ENCODE results near the gene TMEM50B.
"Not testable (repeated sequence)": the region's sequence is repeated elsewhere in the genome, so short reads cannot be mapped to it uniquely, and the experiment has no call there.

The TMEM50B gene

DNA sequence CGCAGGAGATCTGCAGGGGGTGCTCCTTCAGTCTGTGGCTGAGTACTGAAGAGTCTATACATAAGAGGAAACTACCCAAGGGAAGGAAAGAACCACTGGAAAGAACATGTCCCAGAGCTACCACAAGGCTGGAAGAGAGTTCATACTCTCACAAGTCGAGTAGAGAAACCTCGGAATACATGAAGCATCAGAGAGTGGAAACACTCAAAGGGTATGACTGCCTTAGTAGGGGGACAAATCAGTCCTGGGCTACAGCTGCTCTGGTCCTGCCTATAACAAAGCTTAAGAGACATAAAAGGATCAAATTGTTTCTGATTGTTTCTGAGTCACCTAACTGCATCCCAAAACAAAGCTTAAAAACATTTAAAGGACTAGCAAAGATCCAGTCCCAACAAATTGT, 27.4 kb downstream of the TMEM50B start:
- H2AFZ ChIP-seq (ENCODE audit: low read length), result no peak overlapping the region
- no peaks in the 10 kb centered on the region for H3K9me2 ChIP-seq (replicated peaks; ENCODE audit: low read depth, low read length)
- no peak for TF ChIP-seq CTCF (conservative IDR thresholded peaks at IDR 0.05; ENCODE audit: low read length)
- no peak for TF ChIP-seq EZH2phosphoT487 (IDR thresholded peaks at IDR 0.05; ENCODE audit: borderline replicate concordance)
- H3K4me3 ChIP-seq (ENCODE audit: low read length, poor library complexity, severe bottlenecking), result no peak overlapping the region
- no peaks in the 10 kb centered on the region for H4K20me1 ChIP-seq (ENCODE audit: insufficient read depth, low read length, poor library complexity, severe bottlenecking)
- peaks cover 17% of the 10 kb centered on the region; the same call in 1 of the 2 replicates for H3K36me3 ChIP-seq (ENCODE audit: insufficient read depth, low read length)
- no peaks in the 10 kb centered on the region for H3K27me3 ChIP-seq (ENCODE audit: insufficient read depth, low read length, poor library complexity, severe bottlenecking)
- no peak overlapping the region for H3K4me2 ChIP-seq (ENCODE audit: low read depth, low read length, poor library complexity, severe bottlenecking)
- no peaks in the 10 kb centered on the region for H3F3A ChIP-seq (ENCODE audit: low read depth)
- H3K4me1 ChIP-seq (ENCODE audit: insufficient read depth, low read length, poor library complexity, severe bottlenecking), result no peaks in the 10 kb centered on the region
- no peaks in the 10 kb centered on the region for H3K79me2 ChIP-seq (ENCODE audit: insufficient read depth, low read length)
- no peaks in the 10 kb centered on the region for H3K9me3 ChIP-seq (ENCODE audit: insufficient read depth, low read depth, low read length)
- no peak overlapping the region for H3K9ac ChIP-seq (ENCODE audit: low read depth, low read length, poor library complexity, severe bottlenecking)

DNA sequence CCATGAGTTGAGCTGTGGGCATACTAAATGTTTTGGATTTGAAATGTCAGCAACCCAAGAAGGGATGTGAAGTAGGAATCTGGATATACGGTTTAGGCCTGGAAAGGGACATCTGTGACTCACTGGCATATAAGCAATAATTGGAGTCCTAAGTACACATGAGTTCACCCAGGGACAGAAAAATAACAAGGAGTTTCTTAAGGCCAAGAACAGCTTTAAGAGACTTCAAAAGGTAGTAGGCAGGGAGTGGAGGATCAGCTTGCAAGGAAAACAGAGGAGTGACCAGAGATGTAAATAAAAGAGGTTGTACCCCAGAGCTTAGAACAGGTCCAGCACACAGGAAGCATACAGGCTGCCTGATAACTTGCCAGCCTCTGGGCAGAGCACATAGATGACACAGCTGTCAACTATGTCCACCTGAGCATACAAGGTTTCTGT, 28.1 kb downstream of the TMEM50B start:
- Histone ChIP-seq H3F3A (ENCODE audit: low read depth) (no peaks in the 10 kb centered on the region), H3K79me2 (ENCODE audit: insufficient read depth, low read length) (no peaks in the 10 kb centered on the region), H3K4me1 (ENCODE audit: insufficient read depth, low read length, poor library complexity, severe bottlenecking) (no peaks in the 10 kb centered on the region), H3K9me3 (ENCODE audit: insufficient read depth, low read depth, low read length) (no peaks in the 10 kb centered on the region), H3K27me3 (ENCODE audit: insufficient read depth, low read length, poor library complexity, severe bottlenecking) (no peaks in the 10 kb centered on the region), H3K36me3 (ENCODE audit: insufficient read depth, low read length) (peaks cover 14% of the 10 kb centered on the region; the same call in 1 of the 2 replicates), H3K9ac (ENCODE audit: low read depth, low read length, poor library complexity, severe bottlenecking) (no peak overlapping the region), H4K20me1 (ENCODE audit: insufficient read depth, low read length, poor library complexity, severe bottlenecking) (no peaks in the 10 kb centered on the region), H2AFZ (ENCODE audit: low read length) (no peak overlapping the region), H3K4me2 (ENCODE audit: low read depth, low read length, poor library complexity, severe bottlenecking) (no peak overlapping the region), H3K9me2 (replicated peaks; ENCODE audit: low read depth, low read length) (no peaks in the 10 kb centered on the region), H3K4me3 (ENCODE audit: low read length, poor library complexity, severe bottlenecking) (no peak overlapping the region)
- no peak for TF ChIP-seq EZH2phosphoT487 (IDR thresholded peaks at IDR 0.05; ENCODE audit: borderline replicate concordance)
- TF ChIP-seq CTCF (conservative IDR thresholded peaks at IDR 0.05; ENCODE audit: low read length), result no peak

DNA sequence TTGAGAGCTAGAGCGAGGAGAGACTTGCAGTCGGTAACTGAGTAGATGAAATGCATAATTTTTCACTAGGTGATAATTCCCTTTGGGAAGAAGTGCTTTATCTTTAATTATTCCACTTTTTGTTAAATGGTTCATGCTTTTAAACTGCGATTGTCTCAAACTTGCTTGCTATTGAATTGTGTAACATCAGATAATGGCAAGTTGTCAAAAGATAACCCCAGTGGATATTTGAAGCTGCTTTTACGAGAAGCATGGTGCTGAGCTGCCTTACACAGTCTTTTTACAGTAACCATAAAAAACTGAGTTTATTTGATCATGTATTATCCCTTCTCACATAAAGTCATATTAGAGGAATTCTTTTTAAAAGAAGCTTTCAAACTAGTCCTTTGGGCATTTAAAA, 30.2 kb downstream of the TMEM50B start:
- H4K20me1 ChIP-seq (ENCODE audit: insufficient read depth, low read length, poor library complexity, severe bottlenecking), result no peaks in the 10 kb centered on the region
- TF ChIP-seq CTCF (conservative IDR thresholded peaks at IDR 0.05; ENCODE audit: low read length) (no peak), EZH2phosphoT487 (IDR thresholded peaks at IDR 0.05; ENCODE audit: borderline replicate concordance) (no peak)
- H3K36me3 ChIP-seq (ENCODE audit: insufficient read depth, low read length), result peaks cover 3% of the 10 kb centered on the region; the same call in 1 of the 2 replicates
- H3K4me3 ChIP-seq (ENCODE audit: low read length, poor library complexity, severe bottlenecking), result no peak overlapping the region
- H3K4me1 ChIP-seq (ENCODE audit: insufficient read depth, low read length, poor library complexity, severe bottlenecking), result no peaks in the 10 kb centered on the region
- H3K27me3 ChIP-seq (ENCODE audit: insufficient read depth, low read length, poor library complexity, severe bottlenecking), result no peaks in the 10 kb centered on the region
- no peaks in the 10 kb centered on the region for H3F3A ChIP-seq (ENCODE audit: low read depth)
- no peak overlapping the region for H3K4me2 ChIP-seq (ENCODE audit: low read depth, low read length, poor library complexity, severe bottlenecking)
- no peaks in the 10 kb centered on the region for H3K79me2 ChIP-seq (ENCODE audit: insufficient read depth, low read length)
- H3K9me2 ChIP-seq (replicated peaks; ENCODE audit: low read depth, low read length), result no peaks in the 10 kb centered on the region
- no peak overlapping the region for H3K9ac ChIP-seq (ENCODE audit: low read depth, low read length, poor library complexity, severe bottlenecking)
- no peak overlapping the region for H2AFZ ChIP-seq (ENCODE audit: low read length)
- no peaks in the 10 kb centered on the region for H3K9me3 ChIP-seq (ENCODE audit: insufficient read depth, low read depth, low read length)

DNA sequence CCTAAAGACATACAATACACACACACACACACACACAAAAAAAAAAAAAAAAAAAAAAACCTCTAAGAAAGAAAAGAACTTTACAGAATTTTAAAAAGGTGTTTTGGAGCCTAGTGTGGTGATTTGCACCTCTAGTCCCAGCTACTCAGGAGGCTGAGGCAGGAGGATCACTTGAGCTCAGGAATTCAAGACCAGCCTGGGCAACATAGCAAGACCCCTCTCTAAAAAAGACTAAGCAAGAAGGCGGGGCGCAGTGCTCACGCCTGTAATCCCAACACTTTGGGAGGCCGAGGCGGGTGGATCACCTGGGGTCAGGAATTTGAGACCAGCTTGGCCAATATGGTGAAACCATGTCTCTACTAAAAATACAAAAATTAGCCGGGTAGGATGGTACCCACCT, 33.2 kb downstream of the TMEM50B start:
- H3K79me2 ChIP-seq (ENCODE audit: insufficient read depth, low read length); H4K20me1 ChIP-seq (ENCODE audit: insufficient read depth, low read length, poor library complexity, severe bottlenecking); H3K4me2 ChIP-seq (ENCODE audit: low read depth, low read length, poor library complexity, severe bottlenecking); H2AFZ ChIP-seq (ENCODE audit: low read length); H3K27me3 ChIP-seq (ENCODE audit: insufficient read depth, low read length, poor library complexity, severe bottlenecking); H3K36me3 ChIP-seq (ENCODE audit: insufficient read depth, low read length); H3K9ac ChIP-seq (ENCODE audit: low read depth, low read length, poor library complexity, severe bottlenecking); H3K9me2 ChIP-seq (replicated peaks; ENCODE audit: low read depth, low read length); H3K4me3 ChIP-seq (ENCODE audit: low read length, poor library complexity, severe bottlenecking); H3F3A ChIP-seq (ENCODE audit: low read depth); H3K4me1 ChIP-seq (ENCODE audit: insufficient read depth, low read length, poor library complexity, severe bottlenecking); H3K9me3 ChIP-seq (ENCODE audit: insufficient read depth, low read depth, low read length): not testable (repeated sequence)

Data from Loucy (cell line).